Right cardiac atrium (tissue), 5 donors: ENCODE data around the gene HIKESHI. TPM values are rescaled to one million over a fixed set of nuclear protein-coding genes. Genes with fewer than 3 reads are reported as not detected.
"Not testable (repeated sequence)": the region's sequence is repeated elsewhere in the genome, so short reads cannot be mapped to it uniquely, and the experiment has no call there.

ENCODE experiments used
- ATAC-seq, 2 donors: fragments of 200-7000 bp; cut with Tn5 transposase; one replicate each; pipeline versions ENCODE4 v1.8.0 to v1.9.1; 2020; ENCODE audit warnings: moderate library complexity in 2 of 2, mild to moderate bottlenecking in 1 of 2
- DNase-seq, 3 donors: peaks; one replicate each; pipeline ENCODE4 v3.0.0-alpha.2; 2020
- H3K27ac ChIP-seq: one replicate; pipeline ENCODE4 v1.5.1; 2013; ENCODE audit warnings: mild to moderate bottlenecking, low read length, control low read depth, moderate library complexity
- H3K27me3 ChIP-seq: one replicate; pipeline ENCODE4 v1.6.1; 2013; ENCODE audit not compliant: control insufficient read depth, insufficient read depth
- H3K4me1 ChIP-seq: one replicate; pipeline ENCODE4 v1.6.1; 2013; ENCODE audit warnings: low read length; ENCODE audit not compliant: control insufficient read depth, insufficient read depth
- H3K4me3 ChIP-seq: one replicate; pipeline ENCODE4 v1.5.1; 2013; ENCODE audit warnings: low read length, control low read depth
- H3K9me3 ChIP-seq: one replicate; pipeline ENCODE4 v1.6.1; 2013; ENCODE audit warnings: low read length; ENCODE audit not compliant: control insufficient read depth
- WGBS: extraction: QIAGEN DNeasy Blood & Tissue Kit; methylation state at CpG from one replicate; pipeline ENCODE4 v1.1.7; 2013; 5-methylcytosine and 5-hydroxymethylcytosine counted together
- intact Hi-C, 4 donors: fragments of 100-400 bp; cut with DNase I; formaldehyde crosslinking; loops; one replicate each; pipeline versions ENCODE4 v1.11.0 to v1.14.0; 2022 to 2023
- polyA plus RNA-seq: library from polyadenylated mRNA; stranded (reverse); fragments of 200-250 nt; gene quantifications from one replicate; pipeline ENCODE4 v1.2.3, GENCODE V29; 2013
- total RNA-seq, 4 donors: library from RNA; stranded (reverse); fragmentation: NEBNext Ultra II Directional; extraction: Animal tissue kit (Norgen Biotek cat#: 25700); gene quantifications; one replicate each; pipeline ENCODE4 v1.2.1, GENCODE V29; 2021
- donor health status: healthy with polysubstance abuse.
- donor health status: DM: no; HTN: yes; CAD: no.
- donor health status: DM: no; HTN: no; CAD: no.
- donor health status: DM: no; HTN: yes; CAD: no; lungs with severe emphysema.
- donor health status: DM: yes; HTN: yes; CAD: no.

HIKESHI gene
- total and polyA plus RNA-seq, 5 donors = 43.7 to 54.8 (median 44.4) TPM

- intact Hi-C loops = no loop called here
- Histone ChIP-seq H3K27me3 (no peaks in the 10 kb centered on the region), H3K27ac (no peak overlapping the region), H3K4me1 (no peaks in the 10 kb centered on the region), H3K9me3 (no peaks in the 10 kb centered on the region), H3K4me3 (no peak overlapping the region)
- DNase-seq = no peak
- no peak for ATAC-seq
- WGBS = 91% methylated on average over 4 of the region's 4 CpGs
These were observed 27.0 kb upstream of the HIKESHI start for GRCh38 chr11:86274999-86275398.

- Histone ChIP-seq H3K4me3 (no peak overlapping the region), H3K27ac (no peak overlapping the region), H3K9me3 (no peaks in the 10 kb centered on the region), H3K4me1 (no peaks in the 10 kb centered on the region), H3K27me3 (no peaks in the 10 kb centered on the region)
- ATAC-seq = no peak
- no peak for DNase-seq
- intact Hi-C loops = no loop called here
- 92% methylated on average over 2 of the region's 2 CpGs for WGBS
These were observed 26.3 kb upstream of the HIKESHI start for GRCh38 chr11:86275493-86276370.

- intact Hi-C loops = no loop called here
- ATAC-seq (no peak), DNase-seq (no peak)
- H3K4me1 ChIP-seq = no peaks in the 10 kb centered on the region
- WGBS = 89% methylated on average over 1 of the region's 1 CpG
- no peak overlapping the region for H3K27ac ChIP-seq
- no peaks in the 10 kb centered on the region for H3K9me3 ChIP-seq
- no peak overlapping the region for H3K4me3 ChIP-seq
- no peaks in the 10 kb centered on the region for H3K27me3 ChIP-seq
These were observed 24.3 kb upstream of the HIKESHI start for GRCh38 chr11:86277741-86278140.

GRCh38 chr11:86278226-86278625 is 23.8 kb upstream of the HIKESHI start:
- Histone ChIP-seq H3K9me3 (no peaks in the 10 kb centered on the region), H3K27me3 (no peaks in the 10 kb centered on the region), H3K4me3 (no peak overlapping the region), H3K4me1 (no peaks in the 10 kb centered on the region), H3K27ac (no peak overlapping the region)
- WGBS = 97% methylated on average over 8 of the region's 8 CpGs
- intact Hi-C loops = no loop called here
- DNase-seq (no peak), ATAC-seq (no peak)

GRCh38 chr11:86279747-86280146 is 22.3 kb upstream of the HIKESHI start:
- no peaks in the 10 kb centered on the region for H3K9me3 ChIP-seq
- ATAC-seq (no peak), DNase-seq (no peak)
- H3K4me1 ChIP-seq = no peaks in the 10 kb centered on the region
- H3K27me3 ChIP-seq = no peaks in the 10 kb centered on the region
- no peak overlapping the region for H3K27ac ChIP-seq
- H3K4me3 ChIP-seq = no peak overlapping the region
- WGBS = 93% methylated on average over 3 of the region's 3 CpGs
- intact Hi-C loops = no loop called here

GRCh38 chr11:86287468-86287796 is 14.6 kb upstream of the HIKESHI start:
- intact Hi-C loops = no loop called here
- ATAC-seq (no peak), DNase-seq (no peak)
- H3K4me3 ChIP-seq = no peak overlapping the region
- H3K27me3 ChIP-seq = no peaks in the 10 kb centered on the region
- no peak overlapping the region for H3K27ac ChIP-seq
- WGBS = 97% methylated on average over 2 of the region's 2 CpGs
- H3K9me3 ChIP-seq = no peaks in the 10 kb centered on the region
- no peaks in the 10 kb centered on the region for H3K4me1 ChIP-seq

GRCh38 chr11:86288776-86289507 is 13.1 kb upstream of the HIKESHI start:
- Histone ChIP-seq H3K4me3 (no peak overlapping the region), H3K27ac (no peak overlapping the region), H3K4me1 (no peaks in the 10 kb centered on the region), H3K9me3 (no peaks in the 10 kb centered on the region), H3K27me3 (no peaks in the 10 kb centered on the region)
- peak; percentile 56 to 63 for ATAC-seq
- DNase-seq = peak in 1 of 3 donors; percentile 24
- intact Hi-C loops = no loop called here
- WGBS = 65% methylated on average over 7 of the region's 7 CpGs

GRCh38 chr11:86289508-86290280 is 12.3 kb upstream of the HIKESHI start:
- H3K4me3 ChIP-seq, H3K4me1 ChIP-seq, H3K27ac ChIP-seq, DNase-seq, H3K27me3 ChIP-seq, ATAC-seq, H3K9me3 ChIP-seq: not testable (repeated sequence)
- 88% methylated on average over 9 of the region's 9 CpGs for WGBS
- intact Hi-C loops = loop anchor here in 2 of 4 donors (5.0 to 10.0 kb wide), 2 partner anchors 347 to 435 kb away; partner anchors contain the start of gene CCDC83 (in 1 of the 2)

GRCh38 chr11:86291466-86292262 is 10.4 kb upstream of the HIKESHI start:
- intact Hi-C loops = loop anchor here in 2 of 4 donors (5.0 to 10.0 kb wide), 2 partner anchors 349 to 437 kb away; partner anchors contain the start of gene CCDC83 (in 1 of the 2)
- Histone ChIP-seq H3K9me3 (no peaks in the 10 kb centered on the region), H3K4me1 (no peaks in the 10 kb centered on the region), H3K27me3 (no peaks in the 10 kb centered on the region), H3K4me3 (no peak overlapping the region), H3K27ac (no peak overlapping the region)
- whole genome bisulfite sequencing = 44% methylated on average over 3 of the region's 3 CpGs
- ATAC-seq (no peak), DNase-seq (peak in 1 of 3 donors; percentile 71)

GRCh38 chr11:86292912-86293616 is 9.0 kb upstream of the HIKESHI start:
- H3K27me3 ChIP-seq = no peaks in the 10 kb centered on the region
- WGBS = 89% methylated on average over 6 of the region's 6 CpGs
- intact Hi-C loops = loop anchor here in 2 of 4 donors (5.0 to 10.0 kb wide), 2 partner anchors 351 to 438 kb away; partner anchors contain the start of gene CCDC83 (in 1 of the 2)

More at GRCh38 chr11:86292912-86293616, 9.0 kb upstream of the HIKESHI start:
- H3K9me3 ChIP-seq = no peaks in the 10 kb centered on the region
- H3K4me3 ChIP-seq = no peak overlapping the region
- H3K4me1 ChIP-seq = no peaks in the 10 kb centered on the region
- H3K27ac ChIP-seq = no peak overlapping the region
- no peak for DNase-seq
- no peak for ATAC-seq
